GM12878 (cell line): ENCODE measurements around the gene LTBP4. TPM values are rescaled to one million over a fixed set of nuclear protein-coding genes. Genes with fewer than 3 reads are reported as not detected.

Source experiments
- ATAC-seq: fragments of 200-7000 bp; cut with Tn5 transposase; 3 replicates; pipeline ENCODE4 v1.9.1; 2020; ENCODE audit warnings: mild to moderate bottlenecking, moderate library complexity
- BruUV-seq: library from RNA; stranded (reverse); fragments of 400-500 nt; replicated peaks from 2 replicates; lab custom pipeline; 2021; lab: Mats Ljungman, UMichigan
- CTCF ChIA-PET: fragments of 300-600 bp; sonication (Branson Sonifier 250); formaldehyde crosslinking; extraction: SDS; loops from one replicate; lab custom pipeline; 2021; ENCODE audit warnings: inconsistent platforms; lab: Yijun Ruan, JAX
- POLR2A ChIA-PET: fragments of 350-600 bp; formaldehyde crosslinking; extraction: SDS; loops from one replicate; lab custom pipeline; 2021; ENCODE audit warnings: inconsistent platforms; lab: Charles Lee
- RAD21 ChIA-PET: fragments of 300-600 bp; sonication (Branson Sonifier 250); formaldehyde crosslinking; loops from one replicate; lab custom pipeline; 2023; ENCODE audit warnings: antibody characterized with exemption; ENCODE audit not compliant: unreplicated experiment; lab: Charles Lee
- SMC1A ChIA-PET: fragments of 300-600 bp; sonication (Branson Sonifier 250); formaldehyde crosslinking; loops from one replicate; lab custom pipeline; 2023; ENCODE audit not compliant: unreplicated experiment, uncharacterized antibody; lab: Charles Lee
- DNase-seq: peaks from one replicate; pipeline ENCODE4 v3.0.0-alpha.2; 2011; ENCODE audit warnings: low read depth, low spot score
- FAIRE-seq: peaks from 3 replicates; lab custom pipeline; 2011; peaks lifted over from hg19 to GRCh38; lab: Jason Lieb, UNC
- H2AFZ ChIP-seq: 2 replicates; pipeline ENCODE4 v1.6.0; 2011; ENCODE audit warnings: low read depth, low read length, control low read depth; ENCODE audit not compliant: control insufficient read depth
- H3K27ac ChIP-seq: 2 replicates; pipeline ENCODE4 v1.5.1; 2011; ENCODE audit warnings: control low read depth; ENCODE audit not compliant: control insufficient read depth, insufficient read depth
- H3K27me3 ChIP-seq, 2 experiments: replicated peaks in 1 of 2; 2 replicates each; pipeline versions ENCODE4 v1.6.0 to v1.6.1; 2011; ENCODE audit warnings: low read length in 1 of 2; ENCODE audit not compliant: control insufficient read depth in 2 of 2, insufficient read depth in 2 of 2
- H3K36me3 ChIP-seq, 2 experiments: 2 replicates each; pipeline ENCODE4 v1.5.1; 2011; ENCODE audit warnings: low read length in 1 of 2; ENCODE audit not compliant: control insufficient read depth in 2 of 2, insufficient read depth in 2 of 2
- H3K4me1 ChIP-seq: 2 replicates; pipeline ENCODE4 v1.6.1; 2011; ENCODE audit warnings: mild to moderate bottlenecking, low read length, moderate library complexity, mixed read lengths; ENCODE audit not compliant: control insufficient read depth, insufficient read depth
- H3K4me2 ChIP-seq: 2 replicates; pipeline ENCODE4 v1.6.0; 2011; ENCODE audit warnings: control low read depth; ENCODE audit not compliant: control insufficient read depth, insufficient read depth
- H3K4me3 ChIP-seq: fragments of 200-600 bp; sonication (generic); 2 replicates; pipeline ENCODE4 v1.5.1; 2016
- H3K79me2 ChIP-seq: 2 replicates; pipeline ENCODE4 v1.6.0; 2011; ENCODE audit warnings: low read length; ENCODE audit not compliant: control insufficient read depth, insufficient read depth
- H3K9ac ChIP-seq: 2 replicates; pipeline ENCODE4 v1.8.0; 2011; ENCODE audit warnings: low read length, control low read depth, mixed read lengths; ENCODE audit not compliant: control insufficient read depth, insufficient read depth
- H3K9me3 ChIP-seq: replicated peaks from 3 replicates; pipeline ENCODE4 v1.5.1; 2011; ENCODE audit warnings: mild to moderate bottlenecking, low read length; ENCODE audit not compliant: control insufficient read depth, insufficient read depth
- H4K20me1 ChIP-seq: 2 replicates; pipeline ENCODE4 v1.6.0; 2011; ENCODE audit not compliant: control insufficient read depth, insufficient read depth
- ATF2 ChIP-seq: IDR thresholded peaks from 2 replicates; pipeline ENCODE4 v1.6.1; 2012; ENCODE audit warnings: low read length, inconsistent platforms
- ATF7 ChIP-seq: fragments of 450-650 bp; IDR thresholded peaks from 2 replicates; pipeline ENCODE4 v1.6.1; 2016; ENCODE audit warnings: low read depth, mild to moderate bottlenecking
- CREM ChIP-seq: IDR thresholded peaks from 2 replicates; pipeline ENCODE4 v1.6.1; 2014; ENCODE audit warnings: antibody characterized with exemption, low read depth
- E4F1 ChIP-seq: fragments of 450-650 bp; IDR thresholded peaks from 2 replicates; pipeline ENCODE4 v1.6.1; 2018; ENCODE audit warnings: borderline replicate concordance, mild to moderate bottlenecking; ENCODE audit not compliant: partially characterized antibody
- ETV6 ChIP-seq, 2 experiments: fragments of 450-650 bp in 1 of 2; IDR thresholded peaks in 1 of 2; conservative IDR thresholded peaks in 1 of 2; 2 replicates each; pipeline ENCODE4 v1.6.1; 2014; ENCODE audit warnings: antibody characterized with exemption in 1 of 2, borderline replicate concordance in 1 of 2, low read depth in 1 of 2, mild to moderate bottlenecking in 1 of 2, moderate library complexity in 1 of 2
- FOS ChIP-seq: IDR thresholded peaks from 3 replicates; pipeline ENCODE4 v1.6.1; 2011; ENCODE audit warnings: borderline replicate concordance; ENCODE audit not compliant: insufficient read length; ENCODE audit errors: extremely low read depth
- IRF3 ChIP-seq: fragments of 450-650 bp; IDR thresholded peaks from 2 replicates; pipeline ENCODE4 v1.6.1; 2014; ENCODE audit warnings: mild to moderate bottlenecking
- MTA3 ChIP-seq: IDR thresholded peaks from 2 replicates; pipeline ENCODE4 v1.6.1; 2012; ENCODE audit warnings: low read length, inconsistent platforms, borderline replicate concordance
- NR2C2 ChIP-seq: IDR thresholded peaks from 2 replicates; pipeline ENCODE4 v1.6.1; 2011; ENCODE audit warnings: borderline replicate concordance, low read depth; ENCODE audit not compliant: control insufficient read depth, insufficient read length
- PKNOX1 ChIP-seq: fragments of 450-650 bp; IDR thresholded peaks from 2 replicates; pipeline ENCODE4 v1.6.1; 2016; ENCODE audit warnings: mild to moderate bottlenecking
- POLR2AphosphoS5 ChIP-seq: IDR thresholded peaks from 2 replicates; pipeline ENCODE4 v1.6.1; 2011; ENCODE audit warnings: mild to moderate bottlenecking, low read length, inconsistent platforms
- RB1 ChIP-seq: fragments of 450-650 bp; formaldehyde crosslinking; IDR thresholded peaks from 2 replicates; pipeline ENCODE4 v1.6.1; 2017; ENCODE audit warnings: mild to moderate bottlenecking, borderline replicate concordance
- RELA ChIP-seq: fragments of 450-650 bp; IDR thresholded peaks from 2 replicates; pipeline ENCODE4 v1.8.0; 2014; ENCODE audit warnings: borderline replicate concordance; ENCODE audit not compliant: partially characterized antibody
- SMARCA5 ChIP-seq: fragments of 450-650 bp; IDR thresholded peaks from 2 replicates; pipeline ENCODE4 v1.6.1; 2017; ENCODE audit warnings: mild to moderate bottlenecking
- SRF ChIP-seq, 2 experiments: IDR thresholded peaks; 2 replicates each; pipeline ENCODE4 v1.6.1; 2011; ENCODE audit warnings: low read depth in 2 of 2, low read length in 2 of 2, mild to moderate bottlenecking in 1 of 2, moderate library complexity in 1 of 2
- ZSCAN29 ChIP-seq: fragments of 450-650 bp; IDR thresholded peaks from 2 replicates; pipeline ENCODE4 v1.6.1; 2017; ENCODE audit warnings: mild to moderate bottlenecking, moderate library complexity
- ZZZ3 ChIP-seq: IDR thresholded peaks from 2 replicates; pipeline ENCODE4 v1.6.1; 2011; ENCODE audit warnings: low read depth; ENCODE audit not compliant: control insufficient read depth, insufficient read length
- WGBS: methylation state at CpG from one replicate; pipeline ENCODE4 v1.1.6; 2016; ENCODE audit warnings: low lambda C conversion rate; ENCODE audit not compliant: insufficient replicate concordance, insufficient coverage; ENCODE audit errors: missing lambda C conversion rate; 5-methylcytosine and 5-hydroxymethylcytosine counted together
- in situ Hi-C: fragments of 300-500 bp; cut with MboI; formaldehyde crosslinking; loops from 9 replicates; pipeline ENCODE4 v1.14.3; 2018; ENCODE audit warnings: mixed read lengths
- intact Hi-C: fragments of 100-400 bp; cut with micrococcal nuclease; formaldehyde crosslinking; loops from one replicate; pipeline ENCODE4 v1.14.2; 2022; ENCODE audit not compliant: unreplicated experiment
- polyA plus RNA-seq, 11 experiments: library from polyadenylated mRNA; depleted of rRNA in 4 of 11; unstranded in 6 of 11; stranded (reverse) in 5 of 11; fragments of >200 nt; fragmentation: Nextera tagmentation in 4 of 11; fragmentation: Illumina TruSeq in 1 of 11; extraction: Ambion mirVana in 4 of 11; extraction: Trizol in 1 of 11; gene quantifications; 1 replicate in 1 of 11; 2 replicates in 10 of 11; pipeline versions ENCODE4 v1.2.1 to v1.2.3, GENCODE V29; 2011 to 2016; ENCODE audit warnings: inconsistent platforms in 2 of 11, missing spikeins in 2 of 11, low read depth in 1 of 11
- total RNA-seq, 4 experiments: library from RNA; depleted of rRNA in 3 of 4; stranded (reverse); fragments of >200 nt in 3 of 4; fragmentation: Illumina TruSeq in 1 of 4; extraction: Trizol in 1 of 4; gene quantifications; 2 replicates each; pipeline versions ENCODE4 v1.2.1 to v1.2.3, GENCODE V29; 2013 to 2021

Gene LTBP4
- total and polyA plus RNA-seq, 10 of the 15 experiments (the other 5 are each of a cell fraction or from before 2014, with no cell fraction given): 0.09 to 34.6 (median 8.5) TPM; not detected in 1

GRCh38 chr19:40605216-40605971 is 4.2 kb downstream of the LTBP4 start:
- no TSS peak for BruUV-seq
- ATAC-seq: peak; percentile 63
- FAIRE-seq: no peak
- no peak for TF ChIP-seq ZZZ3
- TF ChIP-seq RELA: no peak
- TF ChIP-seq SRF (IDR thresholded peaks at IDR 0.05; ENCODE audit: low read depth in 2 of 2, low read length in 2 of 2): no peak
- no peak for TF ChIP-seq ETV6 (conservative IDR thresholded peaks at IDR 0.05 in 1 of 2, IDR thresholded peaks at IDR 0.05 in 1 of 2; ENCODE audit: borderline replicate concordance in 1 of 2, low read depth in 1 of 2)
- TF ChIP-seq PKNOX1: no peak
- no peak; the same call in 1 of the 2 replicates for TF ChIP-seq SMARCA5
- no peak for TF ChIP-seq POLR2AphosphoS5
- no peak for TF ChIP-seq FOS
- no peak for TF ChIP-seq IRF3
- TF ChIP-seq ATF7: no peak
- 0 out of 2 replicates have a peak, but pooled peaks have one; percentile 34 for TF ChIP-seq ZSCAN29
- TF ChIP-seq ATF2: no peak
- TF ChIP-seq E4F1: no peak
- no peak for TF ChIP-seq MTA3
- no peak for TF ChIP-seq CREM
- TF ChIP-seq NR2C2: no peak
- 0 out of 2 replicates have a peak, but pooled peaks have one; percentile 33 for TF ChIP-seq RB1

More at GRCh38 chr19:40605216-40605971, 4.2 kb downstream of the LTBP4 start:
- Histone ChIP-seq H4K20me1 (no peaks in the 10 kb centered on the region), H3K36me3 (no peaks in the 10 kb centered on the region), H3K9me3 (no peaks in the 10 kb centered on the region), H3K9ac (no peak overlapping the region), H3K79me2 (no peaks in the 10 kb centered on the region), H3K4me2 (peak overlapping the region; percentile 94), H3K4me1 (peaks cover 27% of the 10 kb centered on the region), H3K27me3 (peaks cover 2 to 5% of the 10 kb centered on the region in 2 experiments), H3K4me3 (peak overlapping the region; percentile 71), H2AFZ (peak overlapping the region; percentile 84), H3K27ac (no peak overlapping the region)
- in situ Hi-C loops: loop anchor here (10.0 kb wide), 1 partner anchor 301 kb away; no protein-coding TSS in a partner anchor
- RAD21 ChIA-PET: interaction anchor here (0.5 to 4.2 kb wide), 6 partner anchors 14 to 64 kb away, joined by 3 to 49 read pairs (median 3); no protein-coding TSS in a partner anchor
- SMC1A ChIA-PET: interaction anchor here (1.3 to 5.3 kb wide), 4 partner anchors 13 to 141 kb away, joined by 3 to 35 read pairs (median 4); no protein-coding TSS in a partner anchor
- CTCF ChIA-PET: interaction anchor here (0.6 to 6.0 kb wide), 10 partner anchors 8 to 181 kb away, joined by 3 to 106 read pairs (median 3); no protein-coding TSS in a partner anchor
- intact Hi-C loops: no loop called here
- POLR2A ChIA-PET: interaction anchor here (0.5 to 3.8 kb wide), 8 partner anchors 9 to 257 kb away, joined by 3 to 24 read pairs (median 4); partner anchors contain the start of genes ACTMAP, C19orf47 and PLD3
- peak; percentile 48 for DNase-seq
- 2% methylated on average over 69 of the region's 71 CpGs for WGBS
